SK-N-SH treated with all-trans-retinoic acid at 6 μM for 48 hours (cell line): Measurements from ENCODE around the gene EPS8.

ENCODE experiments used
- ATAC-seq: fragments of 200-7000 bp; cut with Tn5 transposase; 3 replicates; pipeline ENCODE4 v1.9.1; 2020; ENCODE audit warnings: mild to moderate bottlenecking, moderate library complexity
- ARNTL ChIP-seq: fragments of 450-650 bp; formaldehyde crosslinking; IDR thresholded peaks from 2 replicates; pipeline ENCODE4 v1.5.0; 2020; ENCODE audit warnings: low read depth, mild to moderate bottlenecking, moderate library complexity, borderline replicate concordance
- CSDC2 ChIP-seq: fragments of 250-450 bp; sonication (Bioruptor Pico); IDR thresholded peaks from 2 replicates; pipeline ENCODE4 v1.5.0; 2020; ENCODE audit warnings: mild to moderate bottlenecking, moderate library complexity
- GLIS3 ChIP-seq: fragments of 250-450 bp; sonication (Bioruptor Pico); IDR thresholded peaks from 2 replicates; pipeline ENCODE4 v1.5.0; 2020; ENCODE audit warnings: mild to moderate bottlenecking, moderate library complexity
- ISL1 ChIP-seq: fragments of 250-450 bp; sonication (Bioruptor Pico); IDR thresholded peaks from 2 replicates; pipeline ENCODE4 v2.1.2; 2022; ENCODE audit warnings: mild to moderate bottlenecking, moderate library complexity
- OSR1 ChIP-seq: fragments of 250-450 bp; sonication (Bioruptor Pico); IDR thresholded peaks from 2 replicates; pipeline ENCODE4 v1.8.0; 2022; ENCODE audit warnings: moderate library complexity, mild to moderate bottlenecking, inconsistent platforms
- PPARA ChIP-seq: fragments of 250-450 bp; sonication (Bioruptor Pico); IDR thresholded peaks from 2 replicates; pipeline ENCODE4 v1.5.0; 2020; ENCODE audit warnings: mild to moderate bottlenecking, borderline replicate concordance
- RARB ChIP-seq: fragments of 250-450 bp; sonication (Bioruptor Pico); IDR thresholded peaks from 2 replicates; pipeline ENCODE4 v1.8.0; 2021; ENCODE audit warnings: mild to moderate bottlenecking, moderate library complexity
- SNAI2 ChIP-seq: fragments of 250-450 bp; sonication (Bioruptor Pico); IDR thresholded peaks from 2 replicates; pipeline ENCODE4 v1.5.0; 2020; ENCODE audit warnings: mild to moderate bottlenecking, moderate library complexity
- TCF4 ChIP-seq: fragments of 250-450 bp; sonication (Bioruptor Pico); IDR thresholded peaks from 2 replicates; pipeline ENCODE4 v1.8.0; 2021; ENCODE audit warnings: mild to moderate bottlenecking, moderate library complexity, borderline replicate concordance
- TOX ChIP-seq: fragments of 250-450 bp; sonication (Bioruptor Pico); IDR thresholded peaks from 2 replicates; pipeline ENCODE4 v1.8.0; 2021; ENCODE audit warnings: mild to moderate bottlenecking, moderate library complexity, borderline replicate concordance
- ZFP3 ChIP-seq: fragments of 250-450 bp; sonication (Bioruptor Pico); IDR thresholded peaks from 2 replicates; pipeline ENCODE4 v1.5.0; 2020; ENCODE audit warnings: mild to moderate bottlenecking, moderate library complexity
- ZFP30 ChIP-seq: fragments of 450-650 bp; formaldehyde crosslinking; IDR thresholded peaks from 2 replicates; pipeline ENCODE4 v1.5.0; 2022; ENCODE audit warnings: mild to moderate bottlenecking, moderate library complexity
- ZNF565 ChIP-seq: fragments of 450-650 bp; formaldehyde crosslinking; conservative IDR thresholded peaks from 2 replicates; pipeline ENCODE4 v1.5.0; 2020; ENCODE audit warnings: low read depth, mild to moderate bottlenecking, moderate library complexity
- ZNF70 ChIP-seq: fragments of 450-650 bp; formaldehyde crosslinking; IDR thresholded peaks from 2 replicates; pipeline ENCODE4 v1.5.0; 2020; ENCODE audit warnings: mild to moderate bottlenecking, moderate library complexity
- ZNF8 ChIP-seq: fragments of 450-650 bp; formaldehyde crosslinking; IDR thresholded peaks from 2 replicates; pipeline ENCODE4 v1.5.0; 2020; ENCODE audit warnings: mild to moderate bottlenecking, moderate library complexity
- TF ChIP-seq, protein P1 (sequence below): fragments of 250-450 bp; sonication (Bioruptor Pico); IDR thresholded peaks from 2 replicates; pipeline ENCODE4 v1.8.0; 2021; ENCODE audit warnings: low read depth, mild to moderate bottlenecking, moderate library complexity, borderline replicate concordance
- TF ChIP-seq, protein P2 (sequence below): fragments of 250-450 bp; sonication (Bioruptor Pico); IDR thresholded peaks from 2 replicates; pipeline ENCODE4 v1.5.0; 2020; ENCODE audit warnings: mild to moderate bottlenecking, moderate library complexity
- TF ChIP-seq, protein P3 (sequence below): fragments of 250-450 bp; sonication (Bioruptor Pico); IDR thresholded peaks from 2 replicates; pipeline ENCODE4 v1.5.1; 2020; ENCODE audit warnings: low read depth, mild to moderate bottlenecking, moderate library complexity
- TF ChIP-seq, protein P4 (sequence below): fragments of 250-450 bp; sonication (Bioruptor Pico); IDR thresholded peaks from 2 replicates; pipeline ENCODE4 v1.8.0; 2020; ENCODE audit warnings: mild to moderate bottlenecking, moderate library complexity, borderline replicate concordance
- TF ChIP-seq, protein P5 (sequence below): fragments of 250-450 bp; sonication (Bioruptor Pico); IDR thresholded peaks from 2 replicates; pipeline ENCODE4 v1.5.1; 2021; ENCODE audit warnings: mild to moderate bottlenecking, moderate library complexity

The EPS8 gene

DNA sequence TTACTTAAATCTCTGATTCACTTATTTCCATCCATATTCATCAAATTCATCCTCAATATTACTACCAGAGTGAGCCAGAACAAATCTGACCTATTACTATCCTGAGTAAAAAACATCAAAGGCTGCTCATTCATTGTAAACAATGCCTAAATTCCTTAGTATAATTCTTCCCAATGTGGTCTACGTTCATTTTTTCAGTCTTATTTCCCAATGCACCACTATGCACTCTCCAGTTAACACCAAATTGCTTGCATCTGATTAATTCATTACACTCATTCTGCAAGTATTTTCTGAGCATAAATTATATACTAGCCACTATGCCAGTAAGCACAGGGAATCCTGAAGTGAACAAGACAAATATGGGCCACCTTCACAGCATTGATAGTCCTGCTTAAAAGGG is 110.0 kb downstream of the EPS8 start:
- no peak for ATAC-seq
- TF ChIP-seq, protein P1, sequence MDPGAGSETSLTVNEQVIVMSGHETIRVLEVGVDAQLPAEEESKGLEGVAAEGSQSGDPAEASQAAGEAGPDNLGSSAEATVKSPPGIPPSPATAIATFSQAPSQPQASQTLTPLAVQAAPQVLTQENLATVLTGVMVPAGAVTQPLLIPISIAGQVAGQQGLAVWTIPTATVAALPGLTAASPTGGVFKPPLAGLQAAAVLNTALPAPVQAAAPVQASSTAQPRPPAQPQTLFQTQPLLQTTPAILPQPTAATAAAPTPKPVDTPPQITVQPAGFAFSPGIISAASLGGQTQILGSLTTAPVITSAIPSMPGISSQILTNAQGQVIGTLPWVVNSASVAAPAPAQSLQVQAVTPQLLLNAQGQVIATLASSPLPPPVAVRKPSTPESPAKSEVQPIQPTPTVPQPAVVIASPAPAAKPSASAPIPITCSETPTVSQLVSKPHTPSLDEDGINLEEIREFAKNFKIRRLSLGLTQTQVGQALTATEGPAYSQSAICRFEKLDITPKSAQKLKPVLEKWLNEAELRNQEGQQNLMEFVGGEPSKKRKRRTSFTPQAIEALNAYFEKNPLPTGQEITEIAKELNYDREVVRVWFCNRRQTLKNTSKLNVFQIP (CRISPR knock-in tag), result no peak
- TF ChIP-seq CSDC2 (no peak), RARB (CRISPR knock-in tag) (no peak), ZNF565 (CRISPR knock-in tag) (no peak), ISL1 (CRISPR knock-in tag) (no peak), TCF4 (CRISPR knock-in tag) (no peak), ZNF70 (no peak), ZFP3 (CRISPR knock-in tag) (no peak), OSR1 (CRISPR knock-in tag) (no peak), ZNF8 (CRISPR knock-in tag) (no peak), TOX (CRISPR knock-in tag) (no peak), PPARA (CRISPR knock-in tag) (no peak), SNAI2 (CRISPR knock-in tag) (no peak), GLIS3 (CRISPR knock-in tag) (no peak)
- TF ChIP-seq, protein P2, sequence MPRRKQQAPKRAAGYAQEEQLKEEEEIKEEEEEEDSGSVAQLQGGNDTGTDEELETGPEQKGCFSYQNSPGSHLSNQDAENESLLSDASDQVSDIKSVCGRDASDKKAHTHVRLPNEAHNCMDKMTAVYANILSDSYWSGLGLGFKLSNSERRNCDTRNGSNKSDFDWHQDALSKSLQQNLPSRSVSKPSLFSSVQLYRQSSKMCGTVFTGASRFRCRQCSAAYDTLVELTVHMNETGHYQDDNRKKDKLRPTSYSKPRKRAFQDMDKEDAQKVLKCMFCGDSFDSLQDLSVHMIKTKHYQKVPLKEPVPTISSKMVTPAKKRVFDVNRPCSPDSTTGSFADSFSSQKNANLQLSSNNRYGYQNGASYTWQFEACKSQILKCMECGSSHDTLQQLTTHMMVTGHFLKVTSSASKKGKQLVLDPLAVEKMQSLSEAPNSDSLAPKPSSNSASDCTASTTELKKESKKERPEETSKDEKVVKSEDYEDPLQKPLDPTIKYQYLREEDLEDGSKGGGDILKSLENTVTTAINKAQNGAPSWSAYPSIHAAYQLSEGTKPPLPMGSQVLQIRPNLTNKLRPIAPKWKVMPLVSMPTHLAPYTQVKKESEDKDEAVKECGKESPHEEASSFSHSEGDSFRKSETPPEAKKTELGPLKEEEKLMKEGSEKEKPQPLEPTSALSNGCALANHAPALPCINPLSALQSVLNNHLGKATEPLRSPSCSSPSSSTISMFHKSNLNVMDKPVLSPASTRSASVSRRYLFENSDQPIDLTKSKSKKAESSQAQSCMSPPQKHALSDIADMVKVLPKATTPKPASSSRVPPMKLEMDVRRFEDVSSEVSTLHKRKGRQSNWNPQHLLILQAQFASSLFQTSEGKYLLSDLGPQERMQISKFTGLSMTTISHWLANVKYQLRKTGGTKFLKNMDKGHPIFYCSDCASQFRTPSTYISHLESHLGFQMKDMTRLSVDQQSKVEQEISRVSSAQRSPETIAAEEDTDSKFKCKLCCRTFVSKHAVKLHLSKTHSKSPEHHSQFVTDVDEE (CRISPR knock-in tag), result no peak
- TF ChIP-seq, protein P3, sequence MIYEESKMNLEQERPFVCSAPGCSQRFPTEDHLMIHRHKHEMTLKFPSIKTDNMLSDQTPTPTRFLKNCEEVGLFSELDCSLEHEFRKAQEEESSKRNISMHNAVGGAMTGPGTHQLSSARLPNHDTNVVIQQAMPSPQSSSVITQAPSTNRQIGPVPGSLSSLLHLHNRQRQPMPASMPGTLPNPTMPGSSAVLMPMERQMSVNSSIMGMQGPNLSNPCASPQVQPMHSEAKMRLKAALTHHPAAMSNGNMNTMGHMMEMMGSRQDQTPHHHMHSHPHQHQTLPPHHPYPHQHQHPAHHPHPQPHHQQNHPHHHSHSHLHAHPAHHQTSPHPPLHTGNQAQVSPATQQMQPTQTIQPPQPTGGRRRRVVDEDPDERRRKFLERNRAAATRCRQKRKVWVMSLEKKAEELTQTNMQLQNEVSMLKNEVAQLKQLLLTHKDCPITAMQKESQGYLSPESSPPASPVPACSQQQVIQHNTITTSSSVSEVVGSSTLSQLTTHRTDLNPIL, result no peak

DNA sequence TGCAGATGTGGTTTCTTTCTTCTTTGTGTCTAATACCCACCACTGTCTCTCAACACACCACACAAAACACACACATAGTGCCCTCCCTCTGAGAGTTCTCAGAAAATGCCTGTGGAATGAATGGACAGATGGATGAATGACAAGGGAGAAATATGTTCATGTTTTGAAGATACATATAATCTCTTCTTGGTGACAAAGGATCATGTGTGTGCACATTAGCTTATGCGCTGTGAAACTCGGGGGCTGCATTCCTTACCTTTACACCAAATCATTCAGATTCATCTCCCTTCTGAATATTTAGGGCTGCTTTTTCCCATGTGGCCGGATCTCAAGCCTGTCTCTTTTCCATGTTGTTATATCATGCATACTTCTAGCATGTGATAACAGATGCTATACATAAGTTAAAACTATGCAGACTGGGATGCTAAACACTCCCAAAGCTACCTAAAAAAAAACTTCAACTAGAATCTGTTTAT is 111.4 kb downstream of the EPS8 start:
- TF ChIP-seq ARNTL (no peak), CSDC2 (no peak), ZFP3 (CRISPR knock-in tag) (no peak), OSR1 (CRISPR knock-in tag) (no peak), ZNF8 (CRISPR knock-in tag) (no peak), ZNF565 (CRISPR knock-in tag) (no peak)
- ATAC-seq, result no peak

DNA sequence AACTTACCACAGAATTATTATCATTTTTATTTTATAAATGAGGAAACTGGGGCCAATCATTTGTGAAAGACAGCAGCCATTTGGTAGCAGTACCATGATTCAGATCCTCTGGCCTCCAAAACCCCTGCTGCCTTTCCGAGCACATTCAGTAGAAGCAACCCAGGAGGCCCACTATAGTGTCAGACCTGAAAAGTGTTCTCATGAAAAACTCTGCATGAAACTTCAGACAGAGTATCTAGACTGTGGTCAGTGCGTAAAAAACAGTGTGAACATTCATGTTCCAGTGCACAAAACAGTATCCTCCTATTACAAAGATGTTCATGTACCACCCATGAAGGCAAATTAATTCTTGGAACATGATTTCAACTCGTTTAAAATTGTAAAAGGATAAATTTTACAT is 112.0 kb downstream of the EPS8 start:
- no peak for TF ChIP-seq OSR1 (CRISPR knock-in tag)
- no peak for TF ChIP-seq TCF4 (CRISPR knock-in tag)
- no peak for TF ChIP-seq SNAI2 (CRISPR knock-in tag)
- no peak for TF ChIP-seq ZNF70
- TF ChIP-seq PPARA (CRISPR knock-in tag), result no peak
- TF ChIP-seq, protein P3, result no peak
- no peak for TF ChIP-seq RARB (CRISPR knock-in tag)
- TF ChIP-seq ZNF8 (CRISPR knock-in tag), result no peak
- TF ChIP-seq CSDC2, result no peak
- TF ChIP-seq, protein P4, sequence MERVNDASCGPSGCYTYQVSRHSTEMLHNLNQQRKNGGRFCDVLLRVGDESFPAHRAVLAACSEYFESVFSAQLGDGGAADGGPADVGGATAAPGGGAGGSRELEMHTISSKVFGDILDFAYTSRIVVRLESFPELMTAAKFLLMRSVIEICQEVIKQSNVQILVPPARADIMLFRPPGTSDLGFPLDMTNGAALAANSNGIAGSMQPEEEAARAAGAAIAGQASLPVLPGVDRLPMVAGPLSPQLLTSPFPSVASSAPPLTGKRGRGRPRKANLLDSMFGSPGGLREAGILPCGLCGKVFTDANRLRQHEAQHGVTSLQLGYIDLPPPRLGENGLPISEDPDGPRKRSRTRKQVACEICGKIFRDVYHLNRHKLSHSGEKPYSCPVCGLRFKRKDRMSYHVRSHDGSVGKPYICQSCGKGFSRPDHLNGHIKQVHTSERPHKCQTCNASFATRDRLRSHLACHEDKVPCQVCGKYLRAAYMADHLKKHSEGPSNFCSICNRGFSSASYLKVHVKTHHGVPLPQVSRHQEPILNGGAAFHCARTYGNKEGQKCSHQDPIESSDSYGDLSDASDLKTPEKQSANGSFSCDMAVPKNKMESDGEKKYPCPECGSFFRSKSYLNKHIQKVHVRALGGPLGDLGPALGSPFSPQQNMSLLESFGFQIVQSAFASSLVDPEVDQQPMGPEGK (CRISPR knock-in tag), result no peak
- TF ChIP-seq, protein P2 (CRISPR knock-in tag), result no peak
- TF ChIP-seq ISL1 (CRISPR knock-in tag), result no peak
- TF ChIP-seq, protein P5, sequence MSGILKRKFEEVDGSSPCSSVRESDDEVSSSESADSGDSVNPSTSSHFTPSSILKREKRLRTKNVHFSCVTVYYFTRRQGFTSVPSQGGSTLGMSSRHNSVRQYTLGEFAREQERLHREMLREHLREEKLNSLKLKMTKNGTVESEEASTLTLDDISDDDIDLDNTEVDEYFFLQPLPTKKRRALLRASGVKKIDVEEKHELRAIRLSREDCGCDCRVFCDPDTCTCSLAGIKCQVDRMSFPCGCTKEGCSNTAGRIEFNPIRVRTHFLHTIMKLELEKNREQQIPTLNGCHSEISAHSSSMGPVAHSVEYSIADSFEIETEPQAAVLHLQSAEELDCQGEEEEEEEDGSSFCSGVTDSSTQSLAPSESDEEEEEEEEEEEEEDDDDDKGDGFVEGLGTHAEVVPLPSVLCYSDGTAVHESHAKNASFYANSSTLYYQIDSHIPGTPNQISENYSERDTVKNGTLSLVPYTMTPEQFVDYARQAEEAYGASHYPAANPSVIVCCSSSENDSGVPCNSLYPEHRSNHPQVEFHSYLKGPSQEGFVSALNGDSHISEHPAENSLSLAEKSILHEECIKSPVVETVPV (CRISPR knock-in tag), result no peak
- TF ChIP-seq ZFP30, result no peak
- no peak for TF ChIP-seq TOX (CRISPR knock-in tag)
- no peak for ATAC-seq
